KMS-11 (cell line): ENCODE results near the gene ZNF385D.

Source experiments
- H2AFZ ChIP-seq: fragments of 200-600 bp; sonication (generic); 2 replicates; pipeline ENCODE4 v1.6.1; 2016; ENCODE audit warnings: antibody characterized with exemption, mixed run types, low read depth
- H3K27ac ChIP-seq: fragments of 200-600 bp; sonication (generic); 2 replicates; pipeline ENCODE4 v1.6.1; 2016; ENCODE audit warnings: mild to moderate bottlenecking, mixed run types
- H3K27me3 ChIP-seq: fragments of 200-600 bp; sonication (generic); 2 replicates; pipeline ENCODE4 v1.6.1; 2017; ENCODE audit warnings: mild to moderate bottlenecking, low read depth, mixed run types, moderate library complexity; ENCODE audit not compliant: insufficient read depth
- H3K36me3 ChIP-seq: fragments of 200-600 bp; sonication (generic); 2 replicates; pipeline ENCODE4 v1.6.1; 2017; ENCODE audit warnings: mild to moderate bottlenecking, mixed run types; ENCODE audit not compliant: insufficient read depth
- H3K4me1 ChIP-seq: fragments of 200-600 bp; sonication (generic); 2 replicates; pipeline ENCODE4 v1.6.1; 2016; ENCODE audit warnings: mild to moderate bottlenecking, low read depth, mixed run types; ENCODE audit not compliant: poor library complexity, severe bottlenecking
- H3K4me2 ChIP-seq: fragments of 200-600 bp; sonication (generic); 2 replicates; pipeline ENCODE4 v1.7.0; 2016; ENCODE audit warnings: mild to moderate bottlenecking, mixed run types
- H3K4me3 ChIP-seq: fragments of 200-600 bp; sonication (generic); IDR thresholded peaks from 2 replicates; pipeline ENCODE4 v1.6.1; 2017; ENCODE audit warnings: low read depth, low read length, mixed read lengths; ENCODE audit not compliant: insufficient read depth
- H3K79me2 ChIP-seq: fragments of 200-600 bp; sonication (generic); 2 replicates; pipeline ENCODE4 v1.6.1; 2016; ENCODE audit warnings: low read depth, mixed run types; ENCODE audit not compliant: insufficient read depth
- H3K9ac ChIP-seq: fragments of 200-600 bp; sonication (generic); 2 replicates; pipeline ENCODE4 v1.6.1; 2016; ENCODE audit warnings: mild to moderate bottlenecking, mixed run types
- H4K20me1 ChIP-seq: fragments of 200-600 bp; sonication (generic); 2 replicates; pipeline ENCODE4 v1.6.1; 2016; ENCODE audit warnings: mild to moderate bottlenecking, mixed run types; ENCODE audit not compliant: insufficient read depth
- CTCF ChIP-seq: fragments of 200-600 bp; sonication (generic); conservative IDR thresholded peaks from 2 replicates; pipeline ENCODE4 v1.6.1; 2017; ENCODE audit warnings: low read depth, mild to moderate bottlenecking, antibody characterized with exemption, low read length, moderate library complexity, mixed read lengths

Gene ZNF385D

GRCh38 chr3:21620511-21621155, 130.4 kb downstream of the ZNF385D start:
- no peak overlapping the region for H2AFZ ChIP-seq
- no peak overlapping the region for H3K9ac ChIP-seq
- H3K27ac ChIP-seq, result no peak overlapping the region
- no peaks in the 10 kb centered on the region for H4K20me1 ChIP-seq
- no peak for TF ChIP-seq CTCF
- H3K4me3 ChIP-seq, result no peak overlapping the region
- no peaks in the 10 kb centered on the region for H3K27me3 ChIP-seq
- no peak overlapping the region for H3K4me2 ChIP-seq
- H3K4me1 ChIP-seq, result no peaks in the 10 kb centered on the region
- no peaks in the 10 kb centered on the region for H3K79me2 ChIP-seq
- H3K36me3 ChIP-seq, result no peaks in the 10 kb centered on the region

- Histone ChIP-seq H3K9ac (no peak overlapping the region), H4K20me1 (no peaks in the 10 kb centered on the region), H2AFZ (no peak overlapping the region), H3K79me2 (no peaks in the 10 kb centered on the region), H3K4me3 (no peak overlapping the region), H3K4me1 (no peaks in the 10 kb centered on the region), H3K27me3 (no peaks in the 10 kb centered on the region), H3K36me3 (no peaks in the 10 kb centered on the region), H3K4me2 (no peak overlapping the region), H3K27ac (no peak overlapping the region)
- TF ChIP-seq CTCF, result no peak
Observed at GRCh38 chr3:21618695-21619094, 132.3 kb downstream of the ZNF385D start.

DNA sequence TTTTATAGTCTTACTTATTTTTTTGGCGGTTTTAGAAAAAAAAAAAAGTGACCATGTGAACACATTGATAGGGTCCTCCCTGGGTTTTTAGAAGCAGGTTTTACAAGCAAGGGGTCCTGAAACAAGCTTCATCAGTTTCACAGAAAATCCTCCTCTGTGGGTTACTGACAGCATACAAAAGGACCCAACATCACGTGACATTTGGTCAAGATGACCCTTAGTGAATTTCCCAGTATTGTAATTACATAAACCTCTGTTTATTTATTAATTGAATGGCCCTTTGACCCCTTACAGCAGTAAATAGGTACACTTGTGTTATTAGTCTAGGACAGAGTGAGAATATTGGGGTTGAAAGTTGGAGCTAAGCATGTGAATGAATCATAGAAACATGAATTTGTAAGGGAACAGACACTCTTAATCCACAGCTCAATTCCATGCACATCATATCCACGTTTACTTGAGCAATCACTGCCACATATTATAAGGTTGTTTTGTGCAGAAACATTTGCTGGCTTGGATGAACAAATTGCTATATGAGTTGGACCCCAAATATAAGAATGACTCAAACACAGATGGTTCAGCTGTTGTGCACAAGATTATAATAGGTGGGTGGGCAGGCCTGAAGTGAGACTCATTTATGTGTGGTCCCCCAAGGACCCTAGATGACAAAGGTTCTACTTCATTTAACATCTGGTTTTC, 137.5 kb downstream of the ZNF385D start:
- Histone ChIP-seq H3K4me3 (no peak overlapping the region), H3K4me2 (no peak overlapping the region), H3K9ac (no peak overlapping the region), H3K27me3 (no peaks in the 10 kb centered on the region), H3K79me2 (no peaks in the 10 kb centered on the region), H3K36me3 (no peaks in the 10 kb centered on the region), H4K20me1 (no peaks in the 10 kb centered on the region), H3K27ac (no peak overlapping the region), H3K4me1 (no peaks in the 10 kb centered on the region), H2AFZ (no peak overlapping the region)
- TF ChIP-seq CTCF, result no peak

GRCh38 chr3:21601178-21601577, 149.8 kb downstream of the ZNF385D start:
- H2AFZ ChIP-seq, result no peak overlapping the region
- H3K79me2 ChIP-seq, result no peaks in the 10 kb centered on the region
- no peak overlapping the region for H3K27ac ChIP-seq
- no peak overlapping the region for H3K9ac ChIP-seq
- no peak overlapping the region for H3K4me3 ChIP-seq
- H3K4me2 ChIP-seq, result no peak overlapping the region
- no peaks in the 10 kb centered on the region for H3K27me3 ChIP-seq
- no peaks in the 10 kb centered on the region for H3K36me3 ChIP-seq
- no peaks in the 10 kb centered on the region for H4K20me1 ChIP-seq
- no peak for TF ChIP-seq CTCF
- H3K4me1 ChIP-seq, result no peaks in the 10 kb centered on the region
